Activated CD4-positive, alpha-beta T cell treated with anti-CD3 and anti-CD28 coated beads, Interleukin-2, amount 10 ng/mL, durations not matched to agents 7 days and 5 days (primary cell): ENCODE measurements around the gene PHETA1. TPM values are rescaled to one million over a fixed set of nuclear protein-coding genes. Genes with fewer than 3 reads are reported as not detected.

Experiments
- CTCF ChIA-PET: fragments of 350-600 bp; sonication (Branson Sonifier 250); formaldehyde crosslinking; loops from one replicate; lab custom pipeline; 2021; ENCODE audit warnings: antibody characterized with exemption; lab: Charles Lee
- POLR2A ChIA-PET: fragments of 350-600 bp; sonication (Branson Sonifier 250); formaldehyde crosslinking; loops from one replicate; lab custom pipeline; 2021; ENCODE audit warnings: antibody characterized with exemption; lab: Charles Lee
- DNase-seq: peaks from one replicate; pipeline ENCODE4 v3.0.0-alpha.2; 2020
- H3K27ac Mint-ChIP-seq: one replicate; pipeline ENCODE4 v1.8.0; 2021; ENCODE audit warnings: mild to moderate bottlenecking, moderate library complexity, mixed read lengths
- H3K27me3 Mint-ChIP-seq: one replicate; pipeline ENCODE4 v1.8.0; 2021; ENCODE audit warnings: mixed read lengths
- H3K36me3 Mint-ChIP-seq: one replicate; pipeline ENCODE4 v1.8.0; 2021; ENCODE audit warnings: low read depth, mixed read lengths
- H3K4me1 Mint-ChIP-seq: one replicate; pipeline ENCODE4 v1.8.0; 2021; ENCODE audit warnings: mixed read lengths
- H3K4me3 Mint-ChIP-seq: one replicate; pipeline ENCODE4 v1.8.0; 2021; ENCODE audit warnings: mild to moderate bottlenecking, moderate library complexity, mixed read lengths
- H3K9me3 Mint-ChIP-seq: one replicate; pipeline ENCODE4 v1.8.0; 2021; ENCODE audit warnings: mixed read lengths
- total RNA-seq, 2 experiments: library from RNA; stranded (reverse); gene quantifications; one replicate each; pipeline ENCODE4 v1.2.3, GENCODE V29; 2021

PHETA1 gene
- total RNA-seq, 2 experiments from 2014 or later: 0.69 to 0.97 TPM

DNA sequence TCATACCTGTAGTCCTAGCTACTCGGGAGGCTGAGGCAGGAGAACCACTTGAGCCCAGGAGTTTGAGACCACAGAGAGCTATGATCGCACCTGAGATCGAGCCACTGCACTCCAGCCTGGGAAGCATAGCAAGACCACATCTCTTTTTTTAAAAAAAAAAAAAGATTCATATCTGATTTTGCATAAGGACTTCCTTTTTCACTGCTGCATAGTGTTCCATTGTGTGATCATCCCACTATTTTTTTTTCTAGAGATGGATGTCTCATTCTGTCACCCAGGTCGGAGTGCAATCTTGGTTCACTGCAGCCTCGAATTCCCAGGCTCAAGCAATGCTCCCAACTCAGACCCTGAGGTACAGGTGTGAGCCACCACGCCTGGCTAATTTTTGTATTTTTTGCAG lies 50.4 kb downstream of the PHETA1 start:
- Mint-ChIP-seq H3K4me1 (peaks cover 2% of the 10 kb centered on the region), H3K9me3 (no peaks in the 10 kb centered on the region), H3K27ac (no peak overlapping the region), H3K36me3 (no peaks in the 10 kb centered on the region), H3K27me3 (peaks cover 2% of the 10 kb centered on the region), H3K4me3 (no peak overlapping the region)
- ChIA-PET POLR2A (no interaction called here), CTCF (interaction anchor here (0.7 to 1.3 kb wide), 5 partner anchors 10 to 852 kb away, joined by 3 to 4 read pairs (median 4); no protein-coding TSS in a partner anchor)
- no peak for DNase-seq

DNA sequence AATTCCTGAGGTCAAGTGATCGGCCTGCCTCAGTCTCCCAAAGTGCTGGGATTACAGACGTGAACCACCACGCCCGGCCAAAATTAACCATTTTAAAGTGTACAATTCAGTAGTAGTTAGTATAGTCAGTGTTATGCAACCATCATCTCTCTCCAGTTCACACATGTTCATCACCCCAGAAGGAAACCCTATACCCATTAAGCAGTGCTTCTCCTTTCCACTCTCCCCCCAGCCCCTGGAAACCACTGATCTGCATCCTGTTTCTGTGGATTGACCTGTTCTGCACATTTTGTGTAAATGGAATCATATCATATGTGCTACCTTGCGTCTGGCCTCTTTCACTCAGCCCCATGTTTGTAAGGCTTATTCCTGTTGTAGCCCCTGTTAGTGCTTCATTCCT lies 52.2 kb downstream of the PHETA1 start:
- Mint-ChIP-seq H3K9me3 (no peaks in the 10 kb centered on the region), H3K4me1 (peaks cover 2% of the 10 kb centered on the region), H3K27ac (no peak overlapping the region), H3K4me3 (no peak overlapping the region), H3K36me3 (no peaks in the 10 kb centered on the region), H3K27me3 (peaks cover 2% of the 10 kb centered on the region)
- CTCF ChIA-PET: no interaction called here
- POLR2A ChIA-PET: no interaction called here
- DNase-seq: no peak

DNA sequence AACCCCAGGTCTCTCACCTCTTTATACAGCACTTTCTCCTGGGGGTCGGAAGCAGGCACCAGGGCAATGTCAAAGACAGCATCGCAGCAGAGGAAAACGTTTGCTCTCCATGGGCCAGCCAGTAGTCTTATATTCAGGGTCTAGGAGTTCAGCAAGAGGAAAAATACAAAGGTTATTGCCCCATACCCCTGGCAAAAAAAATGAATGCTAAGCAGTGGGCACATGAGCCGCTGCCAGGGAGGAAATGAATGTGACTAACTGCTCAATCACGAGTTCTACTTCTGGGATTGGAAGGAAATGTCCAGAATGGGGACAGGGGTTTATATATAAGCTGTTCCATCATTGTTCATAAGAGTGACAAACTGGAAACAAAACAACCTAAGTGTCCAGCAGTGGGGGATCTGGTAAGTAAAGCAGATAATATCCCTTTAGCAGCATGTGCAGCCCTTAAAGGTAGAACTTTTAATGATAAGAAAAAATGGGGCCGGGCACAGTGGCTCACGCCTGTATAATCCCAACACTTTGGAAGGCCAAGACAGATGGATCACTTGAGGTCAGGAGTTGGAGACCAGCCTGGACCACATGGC lies 53.8 kb downstream of the PHETA1 start:
- no peaks in the 10 kb centered on the region for H3K36me3 Mint-ChIP-seq
- peaks cover 2% of the 10 kb centered on the region for H3K4me1 Mint-ChIP-seq
- no peak for DNase-seq
- POLR2A ChIA-PET: no interaction called here
- no peak overlapping the region for H3K4me3 Mint-ChIP-seq
- no peaks in the 10 kb centered on the region for H3K9me3 Mint-ChIP-seq
- H3K27ac Mint-ChIP-seq: no peak overlapping the region
- H3K27me3 Mint-ChIP-seq: peaks cover 2% of the 10 kb centered on the region
- CTCF ChIA-PET: interaction anchor here (0.6 to 0.7 kb wide), 3 partner anchors 8 to 1060 kb away, joined by 3 to 4 read pairs (median 3); no protein-coding TSS in a partner anchor

DNA sequence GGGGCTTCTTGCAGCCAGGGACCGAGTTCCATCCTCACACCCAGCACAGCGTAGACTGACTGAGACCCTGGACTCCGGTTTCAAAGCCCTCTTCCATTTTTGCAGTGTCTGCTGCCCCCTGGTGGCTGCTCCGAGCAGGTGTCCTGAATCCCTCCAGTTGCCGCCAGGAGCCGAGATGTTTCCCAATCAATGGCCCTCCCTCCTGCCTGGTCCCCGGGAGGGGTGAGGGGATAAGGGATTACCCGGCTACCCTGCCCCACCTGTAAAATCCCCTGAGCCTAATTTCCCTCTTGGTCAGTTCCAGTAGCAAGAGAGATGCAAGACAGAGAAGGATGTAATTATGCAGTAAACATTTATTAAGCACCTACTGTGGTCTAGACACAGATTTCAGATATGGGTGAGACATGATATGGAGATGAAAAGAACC lies 55.0 kb downstream of the PHETA1 start:
- ChIA-PET CTCF (no interaction called here), POLR2A (no interaction called here)
- peaks cover 2% of the 10 kb centered on the region for H3K36me3 Mint-ChIP-seq
- H3K27me3 Mint-ChIP-seq: peaks cover 2% of the 10 kb centered on the region
- H3K9me3 Mint-ChIP-seq: peaks cover 4% of the 10 kb centered on the region
- no peak overlapping the region for H3K4me3 Mint-ChIP-seq
- DNase-seq: peak; percentile 69
- H3K27ac Mint-ChIP-seq: no peak overlapping the region
- peaks cover 6% of the 10 kb centered on the region for H3K4me1 Mint-ChIP-seq

DNA sequence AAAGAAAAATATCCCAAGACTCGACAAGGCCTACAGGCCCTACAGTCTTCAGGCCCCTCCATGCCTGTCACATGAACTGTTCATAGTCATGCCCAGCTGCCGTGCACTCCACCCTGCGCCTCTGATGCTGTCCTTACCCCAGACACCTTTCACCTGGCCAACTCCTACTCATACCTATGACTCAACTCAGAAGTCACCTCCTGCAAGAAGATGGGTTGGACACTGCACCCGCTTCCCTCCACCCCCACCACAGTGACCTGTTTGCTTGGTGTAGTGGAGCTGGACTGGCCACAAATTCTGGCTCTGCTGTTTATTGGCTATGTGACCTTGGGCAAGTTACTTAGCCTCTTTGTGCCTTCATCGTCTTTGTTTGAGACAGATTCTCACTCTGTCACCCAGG lies 56.2 kb downstream of the PHETA1 start:
- H3K4me1 Mint-ChIP-seq: peaks cover 6% of the 10 kb centered on the region
- H3K36me3 Mint-ChIP-seq: peaks cover 2% of the 10 kb centered on the region
- H3K9me3 Mint-ChIP-seq: peaks cover 4% of the 10 kb centered on the region
- DNase-seq: no peak
- no peak overlapping the region for H3K4me3 Mint-ChIP-seq
- H3K27ac Mint-ChIP-seq: no peak overlapping the region
- peaks cover 2% of the 10 kb centered on the region for H3K27me3 Mint-ChIP-seq
- ChIA-PET POLR2A (no interaction called here), CTCF (interaction anchor here (0.7 to 1.6 kb wide), 2 partner anchors 11 to 46 kb away, joined by 3 to 4 read pairs; no protein-coding TSS in a partner anchor)

DNA sequence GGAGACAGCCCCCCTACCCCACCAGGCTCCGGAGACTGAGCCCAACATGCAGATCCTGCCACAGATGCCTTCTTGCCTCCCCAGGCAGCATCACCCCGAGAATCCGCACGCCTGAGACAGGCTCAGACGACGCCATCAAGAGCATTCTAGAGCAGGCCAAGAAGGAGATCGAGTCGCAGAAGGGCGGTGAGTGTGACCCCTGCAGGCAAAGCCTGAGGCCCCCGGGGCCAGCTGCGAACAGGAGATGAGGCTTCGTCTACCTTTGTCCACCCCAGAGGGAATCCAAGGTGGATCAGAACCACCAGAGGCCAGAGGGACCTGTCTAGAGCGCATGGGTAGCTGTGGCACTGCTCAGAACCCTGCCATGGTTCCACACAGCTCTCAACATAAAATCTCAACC lies 56.9 kb downstream of the PHETA1 start:
- Mint-ChIP-seq H3K4me1 (peaks cover 6% of the 10 kb centered on the region), H3K9me3 (peaks cover 7% of the 10 kb centered on the region), H3K27ac (no peak overlapping the region), H3K27me3 (peaks cover 2% of the 10 kb centered on the region), H3K4me3 (no peak overlapping the region), H3K36me3 (peaks cover 2% of the 10 kb centered on the region)
- CTCF ChIA-PET: interaction anchor here (1.3 to 1.6 kb wide), 2 partner anchors 11 to 23 kb away, joined by 3 to 4 read pairs; no protein-coding TSS in a partner anchor
- no peak for DNase-seq
- POLR2A ChIA-PET: no interaction called here

DNA sequence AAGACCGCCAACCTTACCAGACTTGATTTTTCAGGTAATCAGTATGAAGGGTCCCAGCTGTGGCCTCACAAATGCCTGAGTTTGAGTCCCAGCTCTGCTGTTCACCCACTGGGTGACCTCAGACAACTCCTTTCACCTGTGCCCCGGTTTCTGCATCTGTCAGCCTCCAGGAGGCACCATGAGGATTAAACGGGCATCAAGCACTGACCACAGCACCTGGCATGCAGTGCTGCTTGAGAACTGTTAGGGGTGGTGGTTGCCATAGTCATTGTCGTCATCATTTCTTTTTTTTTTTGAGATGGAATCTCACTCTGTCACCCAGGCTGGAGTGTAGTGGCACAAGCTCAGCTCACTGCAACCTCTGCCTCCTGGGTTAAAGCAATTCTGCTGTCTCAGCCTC lies 57.9 kb downstream of the PHETA1 start:
- H3K27ac Mint-ChIP-seq: no peak overlapping the region

More for the DNA sequence above, 57.9 kb downstream of the PHETA1 start:
- peaks cover 2% of the 10 kb centered on the region for H3K27me3 Mint-ChIP-seq
- peaks cover 12% of the 10 kb centered on the region for H3K9me3 Mint-ChIP-seq
- ChIA-PET POLR2A (no interaction called here), CTCF (interaction anchor here (1.3 kb wide), 1 partner anchor 24 kb away, joined by 3 read pairs; no protein-coding TSS in a partner anchor)
- H3K4me3 Mint-ChIP-seq: no peak overlapping the region
- peaks cover 6% of the 10 kb centered on the region for H3K4me1 Mint-ChIP-seq
- DNase-seq: no peak
- peaks cover 2% of the 10 kb centered on the region for H3K36me3 Mint-ChIP-seq

Other genes starting within 250 kb of the PHETA1 start
- 10 to 100 TPM; 29.7 to 29.8 TPM for gene SH2B3, start 36.8 kb upstream of the PHETA1 start, total RNA-seq
- gene ATXN2, start 230.2 kb upstream of the PHETA1 start, total RNA-seq: 10 to 100 TPM; 42.0 to 46.8 TPM